ENCODE results near the gene OVOL1.
A peak's percentile ranks its signal among the peaks of the same experiment; 100 is the strongest.

OVOL1 gene

GRCh38 chr11:65778901-65779668 is 7.8 kb upstream of the OVOL1 start:
- no peak for DNase-seq
- H3K36me3 ChIP-seq: peaks cover 44% of the 10 kb centered on the region
- H3K27ac ChIP-seq: peak overlapping the region; percentile 97; the same call in 1 of the 2 replicates
- H3K9me3 ChIP-seq (ENCODE audit: severe bottlenecking): no peaks in the 10 kb centered on the region
- H3K4me3 ChIP-seq (ENCODE audit: low read depth, low read length): peak overlapping the region; percentile 86
- H3K27me3 ChIP-seq (ENCODE audit: insufficient read depth, low read depth, severe bottlenecking): no peaks in the 10 kb centered on the region
- TF ChIP-seq CTCF (IDR thresholded peaks at IDR 0.05; ENCODE audit: low read depth, low read length): no peak

GRCh38 chr11:65779669-65779918 is 7.3 kb upstream of the OVOL1 start:
- no peak for TF ChIP-seq CTCF (IDR thresholded peaks at IDR 0.05; ENCODE audit: low read depth, low read length)
- H3K4me3 ChIP-seq (ENCODE audit: low read depth, low read length): peak overlapping the region; percentile 86
- peak overlapping the region; percentile 97 for H3K27ac ChIP-seq
- DNase-seq: no peak
- H3K36me3 ChIP-seq: peaks cover 44% of the 10 kb centered on the region
- no peaks in the 10 kb centered on the region for H3K9me3 ChIP-seq (ENCODE audit: severe bottlenecking)
- no peaks in the 10 kb centered on the region for H3K27me3 ChIP-seq (ENCODE audit: insufficient read depth, low read depth, severe bottlenecking)

- peak; percentile 87 for DNase-seq
- Histone ChIP-seq H3K36me3 (peaks cover 44% of the 10 kb centered on the region), H3K27ac (peak overlapping the region; percentile 97), H3K27me3 (ENCODE audit: insufficient read depth, low read depth, severe bottlenecking) (no peaks in the 10 kb centered on the region), H3K4me3 (ENCODE audit: low read depth, low read length) (peak overlapping the region; percentile 86), H3K9me3 (ENCODE audit: severe bottlenecking) (no peaks in the 10 kb centered on the region)
- TF ChIP-seq CTCF (IDR thresholded peaks at IDR 0.05; ENCODE audit: low read depth, low read length): peak; percentile 98
These were observed 6.7 kb upstream of the OVOL1 start for GRCh38 chr11:65779919-65780769.

- Histone ChIP-seq H3K27ac (peak within 1 kb of the TSS; percentile 97), H3K4me3 (ENCODE audit: low read depth, low read length) (peak within 1 kb of the TSS; percentile 86), H3K36me3 (peaks cover 44% of the 10 kb centered on the region), H3K9me3 (ENCODE audit: severe bottlenecking) (no peaks in the 10 kb centered on the region), H3K27me3 (ENCODE audit: insufficient read depth, low read depth, severe bottlenecking) (no peaks in the 10 kb centered on the region)
- peak; percentile 66 for DNase-seq
- TF ChIP-seq CTCF (IDR thresholded peaks at IDR 0.05; ENCODE audit: low read depth, low read length): no peak
These were observed 6.1 kb upstream of the OVOL1 start, which contains the start of gene AP5B1 for GRCh38 chr11:65780770-65781151. AP5B1 (minus strand) TSS chr11:65780976; CDS start chr11:65780591, 385 bp downstream.

GRCh38 chr11:65781152-65781961 is 5.5 kb upstream of the OVOL1 start:
- DNase-seq: no peak
- Histone ChIP-seq H3K27ac (peak overlapping the region; percentile 97), H3K4me3 (ENCODE audit: low read depth, low read length) (peak overlapping the region; percentile 38), H3K27me3 (ENCODE audit: insufficient read depth, low read depth, severe bottlenecking) (no peaks in the 10 kb centered on the region), H3K9me3 (ENCODE audit: severe bottlenecking) (no peaks in the 10 kb centered on the region), H3K36me3 (peaks cover 41% of the 10 kb centered on the region)
- peak; percentile 46; the same call in 1 of the 2 replicates for TF ChIP-seq CTCF (IDR thresholded peaks at IDR 0.05; ENCODE audit: low read depth, low read length)

Data from WERI-Rb-1 (cell line).